Esophagus (tissue), 2 donors: Measurements from ENCODE around the gene PZP. TPM values are rescaled to one million over a fixed set of nuclear protein-coding genes. Genes with fewer than 3 reads are reported as not detected.

Experiments
- H3K27ac ChIP-seq, 2 donors: one replicate each; pipeline ENCODE4 v1.5.1; 2013; ENCODE audit warnings: low read depth in 2 of 2, mild to moderate bottlenecking in 2 of 2, inconsistent platforms in 1 of 2, low read length in 1 of 2, moderate library complexity in 1 of 2
- H3K27me3 ChIP-seq, 2 donors: one replicate each; pipeline ENCODE4 v1.6.1; 2013; ENCODE audit warnings: low read length in 2 of 2, control low read depth in 1 of 2, mild to moderate bottlenecking in 1 of 2; ENCODE audit not compliant: insufficient read depth in 2 of 2, control insufficient read depth in 1 of 2
- H3K36me3 ChIP-seq, 2 donors: one replicate each; pipeline ENCODE4 v1.6.1; 2013; ENCODE audit warnings: low read length in 1 of 2; ENCODE audit not compliant: control insufficient read depth in 2 of 2, insufficient read depth in 2 of 2
- H3K4me1 ChIP-seq, 2 donors: one replicate each; pipeline ENCODE4 v1.6.1; 2013; ENCODE audit warnings: low read length in 1 of 2; ENCODE audit not compliant: control insufficient read depth in 2 of 2, insufficient read depth in 2 of 2
- H3K4me3 ChIP-seq, 2 donors: one replicate each; pipeline ENCODE4 v1.5.1; 2013; ENCODE audit warnings: low read length in 2 of 2, mild to moderate bottlenecking in 2 of 2, low read depth in 1 of 2, moderate library complexity in 1 of 2
- H3K9me3 ChIP-seq, 2 donors: one replicate each; pipeline ENCODE4 v1.6.1; 2013; ENCODE audit warnings: mild to moderate bottlenecking in 2 of 2, low read depth in 1 of 2, low read length in 1 of 2, moderate library complexity in 1 of 2; ENCODE audit not compliant: control insufficient read depth in 2 of 2, insufficient read depth in 1 of 2
- WGBS, 2 donors: extraction: QIAGEN DNeasy Blood & Tissue Kit; methylation state at CpG; one replicate each; pipeline ENCODE4 v1.1.7; 2013; 5-methylcytosine and 5-hydroxymethylcytosine counted together
- polyA plus RNA-seq, 2 donors: library from polyadenylated mRNA; stranded (reverse); fragments of 200-250 nt; gene quantifications; one replicate each; pipeline ENCODE4 v1.2.3, GENCODE V29; 2013
- donor health status: healthy with polysubstance abuse.
- donor health status: Bipolar disorder and iron deficiency.

PZP gene
- polyA plus RNA-seq, 2 donors, result 0.04 to 0.06 TPM

DNA sequence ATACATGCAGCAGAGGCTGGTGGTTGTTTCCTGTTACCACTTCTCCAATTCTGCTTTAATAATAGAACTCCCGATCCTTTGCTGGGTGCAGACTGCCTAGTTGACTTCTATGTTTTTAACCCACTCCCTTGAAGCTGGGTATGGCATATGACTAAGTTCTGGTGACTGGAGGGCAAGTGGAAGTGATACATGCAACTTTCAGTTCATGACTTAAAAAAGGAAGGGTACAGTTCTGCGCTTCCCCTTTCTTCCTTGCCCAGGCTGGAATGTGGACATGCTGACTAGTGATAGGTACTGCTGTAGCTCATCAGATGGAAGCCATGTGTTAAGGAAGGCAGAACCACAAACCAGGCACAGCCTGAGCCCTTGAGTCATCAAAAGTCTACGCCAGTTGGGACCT is 90.0 kb downstream of the PZP start:
- Histone ChIP-seq H3K4me3 (no peak overlapping the region), H3K4me1 (no peaks in the 10 kb centered on the region), H3K36me3 (no peaks in the 10 kb centered on the region), H3K27me3 (no peaks in the 10 kb centered on the region), H3K9me3 (no peaks in the 10 kb centered on the region), H3K27ac (peak overlapping the region; percentile 2 to 73)
- 62 to 81% methylated on average over 3 of the region's 3 CpGs for WGBS, 2 donors

DNA sequence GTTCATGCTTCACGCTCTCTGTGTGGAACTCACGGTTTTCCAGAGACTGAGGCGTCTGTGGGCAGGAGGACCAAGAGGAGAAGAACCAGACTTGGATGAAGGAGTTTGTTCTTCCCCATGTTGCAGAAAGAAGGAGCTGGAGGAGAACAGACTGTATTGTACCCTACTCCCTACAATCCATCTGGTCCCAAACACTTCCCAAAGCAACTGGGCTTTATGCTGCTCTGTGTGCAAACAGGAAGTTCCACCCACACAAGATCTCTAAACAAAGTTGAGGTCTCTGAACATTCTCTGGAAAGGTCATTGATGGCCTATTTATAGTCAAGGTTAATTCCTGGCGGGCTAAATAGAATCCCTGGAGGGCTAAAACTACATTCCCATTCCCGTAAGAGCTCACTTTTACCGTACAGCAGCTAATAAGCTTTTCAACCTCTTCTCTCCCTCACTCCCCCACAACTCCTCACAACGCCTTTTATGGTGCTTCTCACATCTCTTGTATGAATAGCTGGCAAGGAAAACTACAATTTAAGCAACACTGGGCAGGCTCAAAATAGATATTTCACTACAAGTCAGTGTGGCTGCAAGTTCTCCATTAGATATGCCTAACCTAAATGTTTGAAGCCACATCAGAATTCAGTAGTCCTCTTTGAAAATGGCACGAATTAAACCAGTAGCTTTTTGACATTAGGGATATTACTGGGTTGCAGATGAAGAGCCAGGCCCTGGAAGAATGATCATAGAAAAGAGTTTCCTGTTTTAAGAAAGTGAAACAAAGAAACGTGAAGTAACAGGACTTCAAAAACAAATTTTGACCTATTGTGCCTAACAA is 92.2 kb downstream of the PZP start, which contains the start of gene A2M:
Gene A2M (minus strand): TSS at position 189 of the 829 bp plus-strand sequence. CDS start 70 bp downstream, at position 119.
- WGBS, 2 donors, result 46 to 51% methylated on average over 9 of the region's 9 CpGs
- H3K27ac ChIP-seq, result peak within 1 kb of the TSS; percentile 60 to 66
- peak within 1 kb of the TSS; percentile 27 to 46 for H3K4me3 ChIP-seq

DNA sequence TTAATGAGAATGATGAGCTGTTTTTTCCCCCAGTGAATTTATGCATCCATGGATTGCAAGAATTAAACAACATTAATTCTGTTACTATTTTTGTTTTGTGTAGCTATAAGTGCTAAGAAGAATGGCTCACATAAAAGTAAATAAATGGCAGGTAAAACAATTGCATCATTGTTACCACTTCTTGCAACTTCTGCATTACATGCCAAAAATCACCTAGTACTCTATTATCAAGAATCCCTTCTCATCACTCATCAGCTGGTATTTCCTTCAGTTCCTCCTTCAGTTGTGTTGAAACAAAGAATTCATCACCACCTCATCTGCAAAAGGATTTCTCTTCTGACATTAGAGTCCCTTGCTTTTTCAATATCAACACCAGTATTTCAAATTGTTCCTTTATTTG is 93.2 kb downstream of the PZP start:
- Histone ChIP-seq H3K4me3 (peak overlapping the region in 1 of 2 donors; percentile 38), H3K27me3 (no peaks in the 10 kb centered on the region), H3K4me1 (no peaks in the 10 kb centered on the region), H3K36me3 (peaks cover 0 to 3% of the 10 kb centered on the region in 2 donors), H3K27ac (no peak overlapping the region), H3K9me3 (no peaks in the 10 kb centered on the region)

More for the DNA sequence above, 92.2 kb downstream of the PZP start, which contains the start of gene A2M:
- no peaks in the 10 kb centered on the region for H3K4me1 ChIP-seq
- H3K36me3 ChIP-seq, result peaks cover 0 to 3% of the 10 kb centered on the region in 2 donors
- H3K27me3 ChIP-seq, result no peaks in the 10 kb centered on the region
- H3K9me3 ChIP-seq, result no peaks in the 10 kb centered on the region

DNA sequence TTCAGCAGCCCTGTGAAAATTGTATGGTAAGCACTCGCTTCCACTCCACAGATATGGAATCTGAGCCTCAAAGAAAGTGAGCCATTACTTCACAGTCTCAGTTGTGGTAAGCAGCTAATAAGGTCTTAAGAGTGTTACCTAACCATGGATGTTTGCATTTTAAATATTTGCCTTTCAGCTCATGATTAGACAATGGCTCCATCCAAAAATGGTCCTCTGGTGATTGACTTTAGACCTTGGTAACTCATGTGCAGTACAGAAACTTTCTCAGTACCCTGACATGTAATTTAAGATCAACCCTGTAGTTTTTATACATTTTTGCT is 94.2 kb downstream of the PZP start:
- Histone ChIP-seq H3K4me3 (peak overlapping the region in 1 of 2 donors; percentile 20), H3K27me3 (no peaks in the 10 kb centered on the region), H3K27ac (no peak overlapping the region), H3K4me1 (no peaks in the 10 kb centered on the region), H3K36me3 (peaks cover 0 to 3% of the 10 kb centered on the region in 2 donors), H3K9me3 (no peaks in the 10 kb centered on the region)
- WGBS, 2 donors, result 52 to 73% methylated on average over 1 of the region's 1 CpG

DNA sequence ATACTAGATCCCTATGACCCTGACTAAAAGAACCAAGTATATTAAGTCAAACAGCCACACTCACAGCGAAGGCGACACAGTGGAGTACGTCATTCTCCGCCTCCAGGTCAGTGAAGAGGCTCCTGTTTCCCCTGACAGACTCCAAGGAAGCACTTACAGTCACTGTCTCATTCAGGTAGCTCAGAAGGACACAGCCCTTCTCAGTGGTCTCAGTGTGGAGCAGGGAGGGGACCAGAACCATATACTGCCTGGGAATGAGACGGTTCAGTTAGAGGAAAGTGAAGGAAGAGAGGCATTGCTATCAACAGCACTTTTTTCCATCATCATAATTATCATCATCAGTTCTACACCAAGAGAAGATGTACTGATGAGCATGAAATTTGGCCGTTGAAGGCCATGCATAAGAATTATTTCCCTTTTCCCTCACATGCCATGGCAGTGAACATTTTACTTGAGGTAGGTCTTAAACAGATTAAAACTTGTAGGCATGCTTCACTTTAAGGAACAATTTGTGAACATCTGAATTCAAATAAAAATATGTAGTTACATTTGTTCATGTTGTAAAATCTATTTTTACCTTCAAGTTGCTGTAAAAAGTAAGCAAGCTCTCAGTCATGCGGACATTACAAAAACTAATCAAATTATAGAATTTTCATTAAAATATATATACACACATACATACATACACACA is 94.8 kb downstream of the PZP start:
- H3K4me3 ChIP-seq, result peak overlapping the region in 1 of 2 donors; percentile 20
- H3K4me1 ChIP-seq, result no peaks in the 10 kb centered on the region
- H3K27ac ChIP-seq, result peak overlapping the region; percentile 22 to 55
- no peaks in the 10 kb centered on the region for H3K27me3 ChIP-seq
- 73 to 78% methylated on average over 7 of the region's 7 CpGs for WGBS, 2 donors
- no peaks in the 10 kb centered on the region for H3K9me3 ChIP-seq
- H3K36me3 ChIP-seq, result peaks cover 0 to 3% of the 10 kb centered on the region in 2 donors

DNA sequence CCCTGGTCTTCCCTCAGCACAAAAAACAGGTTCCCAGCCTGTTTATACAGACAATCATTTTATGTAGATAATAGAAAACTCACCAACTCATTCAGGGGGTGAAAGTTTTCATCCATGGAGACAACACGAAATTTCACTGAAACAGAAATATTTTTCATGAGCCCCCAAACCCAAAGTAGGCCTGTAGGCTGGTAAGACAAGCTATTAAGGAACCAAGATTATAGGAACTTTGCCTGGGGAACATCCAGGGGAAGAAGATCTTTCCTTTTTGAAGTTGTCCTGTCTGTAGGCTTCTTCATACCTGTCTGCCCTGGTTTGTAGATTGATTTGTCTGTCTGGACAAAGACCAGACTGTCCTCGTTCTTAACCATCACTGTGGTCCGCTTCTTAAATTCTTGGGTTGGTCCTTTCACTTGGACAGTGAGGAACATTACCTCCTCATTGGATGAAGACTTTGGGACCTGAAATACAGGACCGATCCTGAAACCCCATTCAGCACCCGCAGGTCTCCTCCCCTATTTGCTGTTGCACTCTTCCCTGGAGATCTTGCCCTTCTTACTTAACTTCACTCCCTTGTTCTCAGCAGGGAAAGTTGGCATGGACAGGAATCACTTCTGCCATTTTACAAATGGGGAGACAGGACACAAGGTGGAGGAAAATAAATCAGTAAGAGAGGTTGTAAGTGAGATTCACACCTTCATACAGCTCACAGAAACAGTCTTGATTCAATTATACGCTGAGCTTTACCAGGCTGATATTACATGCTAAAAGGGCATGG is 95.9 kb downstream of the PZP start:
- no peaks in the 10 kb centered on the region for H3K4me1 ChIP-seq
- WGBS, 2 donors, result 88 to 93% methylated on average over 6 of the region's 6 CpGs
- no peaks in the 10 kb centered on the region for H3K9me3 ChIP-seq
- peaks cover 0 to 3% of the 10 kb centered on the region in 2 donors for H3K36me3 ChIP-seq
- H3K27ac ChIP-seq, result no peak overlapping the region
- no peaks in the 10 kb centered on the region for H3K27me3 ChIP-seq
- peak overlapping the region in 1 of 2 donors; percentile 2 for H3K4me3 ChIP-seq

DNA sequence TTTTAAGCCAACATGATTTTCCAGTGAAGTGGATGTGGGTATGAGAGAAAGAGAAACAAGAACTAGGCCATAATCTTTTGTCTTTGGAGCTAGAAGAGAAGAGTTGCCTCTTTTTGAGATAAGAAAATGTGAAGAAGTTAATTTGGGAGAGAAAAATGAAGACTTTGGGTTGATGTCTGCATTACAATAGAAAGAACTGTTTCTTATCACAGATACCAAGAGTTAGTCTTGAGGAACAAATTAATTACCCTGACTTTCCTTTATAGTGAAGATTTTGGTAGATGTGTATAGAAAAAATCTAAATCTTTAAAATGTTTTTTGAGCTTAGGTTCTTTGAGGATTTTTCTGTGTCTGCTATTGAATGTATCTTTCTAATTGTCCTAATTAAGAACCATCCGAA is 96.7 kb downstream of the PZP start:
- Histone ChIP-seq H3K27ac (no peak overlapping the region), H3K27me3 (no peaks in the 10 kb centered on the region), H3K36me3 (peaks cover 2 to 3% of the 10 kb centered on the region in 2 donors), H3K9me3 (no peaks in the 10 kb centered on the region), H3K4me3 (no peak overlapping the region), H3K4me1 (no peaks in the 10 kb centered on the region)
- 86 to 87% methylated on average over 1 of the region's 1 CpG for WGBS, 2 donors

DNA sequence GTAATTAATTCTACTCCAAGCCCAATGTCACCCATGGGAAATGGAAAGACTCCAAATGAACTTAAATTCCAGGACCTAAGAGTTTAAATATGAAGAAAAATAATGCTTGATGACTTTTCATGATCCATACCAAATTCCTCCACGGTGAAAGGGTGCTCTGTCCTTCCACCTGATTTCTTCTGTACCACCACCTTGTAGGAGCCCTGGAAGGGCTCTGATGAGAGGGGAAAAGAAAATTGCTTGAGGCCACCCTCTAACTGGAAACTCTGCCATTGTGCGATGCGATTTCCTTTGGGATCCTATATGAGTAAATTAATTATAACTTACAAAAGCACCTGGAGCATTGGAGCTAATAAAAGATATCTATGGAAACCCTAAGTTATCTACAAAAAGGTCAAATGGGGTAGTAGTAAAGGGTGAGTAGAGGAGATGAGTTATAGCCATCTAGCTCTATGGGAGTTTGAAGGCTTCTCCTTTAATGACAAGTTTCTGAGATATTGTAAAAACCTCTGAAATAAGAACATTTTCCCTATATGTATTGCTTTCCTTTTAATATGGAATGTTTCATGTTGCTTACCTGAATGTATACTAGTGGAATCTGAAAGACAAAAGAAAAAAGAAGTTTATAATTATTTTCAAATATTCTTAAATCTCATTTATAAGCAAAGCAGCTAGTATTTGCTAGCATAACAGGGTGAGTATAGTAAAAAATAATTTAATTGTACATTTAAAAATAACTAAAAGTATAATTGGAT is 98.3 kb downstream of the PZP start:
- H3K9me3 ChIP-seq, result no peaks in the 10 kb centered on the region
- H3K4me3 ChIP-seq, result no peak overlapping the region
- 91 to 92% methylated on average over 3 of the region's 3 CpGs for WGBS, 2 donors
- H3K27ac ChIP-seq, result no peak overlapping the region
- H3K4me1 ChIP-seq, result no peaks in the 10 kb centered on the region
- no peaks in the 10 kb centered on the region for H3K27me3 ChIP-seq
- peaks cover 2 to 3% of the 10 kb centered on the region in 2 donors for H3K36me3 ChIP-seq

DNA sequence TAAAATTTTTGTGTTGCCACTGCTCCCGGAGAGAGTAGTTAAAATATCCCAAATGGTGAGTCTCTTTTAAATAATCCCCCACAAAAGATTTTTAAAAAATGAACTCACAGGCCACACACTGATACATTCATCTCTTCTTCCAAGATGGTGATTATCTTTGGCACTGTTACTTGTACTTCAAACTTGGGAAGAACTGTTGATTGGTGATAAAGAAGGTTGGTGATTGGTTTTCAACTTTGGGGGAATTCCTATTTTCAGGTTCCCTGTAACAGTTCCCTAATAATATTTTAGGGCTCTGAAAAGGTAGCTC is 99.0 kb downstream of the PZP start:
- Histone ChIP-seq H3K27ac (no peak overlapping the region), H3K4me3 (no peak overlapping the region), H3K36me3 (peaks cover 2 to 3% of the 10 kb centered on the region in 2 donors), H3K4me1 (no peaks in the 10 kb centered on the region), H3K9me3 (no peaks in the 10 kb centered on the region), H3K27me3 (no peaks in the 10 kb centered on the region)
- 80 to 86% methylated on average over 1 of the region's 1 CpG for whole genome bisulfite sequencing, 2 donors
